DOHH2 (cell line): ENCODE results near the gene PPP2CA.

Source experiments
- H3F3A ChIP-seq: fragments of 200-600 bp; sonication (generic), shearing (Covaris generic); 2 replicates; pipeline ENCODE4 v1.6.0; 2016; ENCODE audit warnings: antibody characterized with exemption, mild to moderate bottlenecking; ENCODE audit not compliant: control insufficient read depth, insufficient read depth
- H3K27ac ChIP-seq: fragments of 200-600 bp; sonication (generic); 2 replicates; pipeline ENCODE4 v1.5.1; 2014; ENCODE audit warnings: low read depth, mild to moderate bottlenecking, low read length, moderate library complexity
- H3K27me3 ChIP-seq: fragments of 200-600 bp; sonication (generic); 2 replicates; pipeline ENCODE4 v1.6.1; 2014; ENCODE audit warnings: mild to moderate bottlenecking, low read length, mixed read lengths; ENCODE audit not compliant: control insufficient read depth
- H3K36me3 ChIP-seq: fragments of 200-600 bp; sonication (generic); 2 replicates; pipeline ENCODE4 v1.6.1; 2014; ENCODE audit warnings: mild to moderate bottlenecking, low read length, moderate library complexity, mixed read lengths; ENCODE audit not compliant: control insufficient read depth
- H3K4me1 ChIP-seq: fragments of 200-600 bp; sonication (generic); 2 replicates; pipeline ENCODE4 v1.6.1; 2014; ENCODE audit warnings: mild to moderate bottlenecking, low read length, mixed read lengths; ENCODE audit not compliant: control insufficient read depth
- H3K4me2 ChIP-seq: fragments of 200-600 bp; sonication (generic); 2 replicates; pipeline ENCODE4 v1.6.0; 2014; ENCODE audit warnings: mild to moderate bottlenecking, low read length, moderate library complexity
- H3K4me3 ChIP-seq: fragments of 200-600 bp; sonication (generic); 2 replicates; pipeline ENCODE4 v1.5.1; 2014; ENCODE audit warnings: mild to moderate bottlenecking, low read length, mixed read lengths
- H3K79me2 ChIP-seq: fragments of 200-600 bp; sonication (generic); 2 replicates; pipeline ENCODE4 v1.6.1; 2014; ENCODE audit warnings: mild to moderate bottlenecking, low read length, mixed read lengths; ENCODE audit not compliant: control insufficient read depth
- H3K9me2 ChIP-seq: fragments of 200-600 bp; sonication (generic); replicated peaks from 2 replicates; pipeline ENCODE4 v1.6.1; 2014; ENCODE audit warnings: mild to moderate bottlenecking, low read length, mixed read lengths; ENCODE audit not compliant: control insufficient read depth
- H3K9me3 ChIP-seq: fragments of 200-600 bp; sonication (generic); 2 replicates; pipeline ENCODE4 v1.6.1; 2014; ENCODE audit warnings: antibody characterized with exemption, low read length, mixed read lengths; ENCODE audit not compliant: control insufficient read depth, insufficient read depth
- H4K20me1 ChIP-seq: fragments of 200-600 bp; sonication (generic); 2 replicates; pipeline ENCODE4 v1.6.0; 2014; ENCODE audit warnings: low read depth, mild to moderate bottlenecking, antibody characterized with exemption, low read length, moderate library complexity; ENCODE audit not compliant: control insufficient read depth, insufficient read depth
- CTCF ChIP-seq: fragments of 200-600 bp; sonication (generic); IDR thresholded peaks from one replicate; pipeline ENCODE4 v1.5.1; 2014; ENCODE audit warnings: antibody characterized with exemption, mild to moderate bottlenecking, low read depth, low read length; ENCODE audit not compliant: poor library complexity, severe bottlenecking
- EZH2phosphoT487 ChIP-seq: fragments of 200-600 bp; sonication (generic); IDR thresholded peaks from 2 replicates; pipeline ENCODE4 v1.6.1; 2017; ENCODE audit warnings: borderline replicate concordance, mild to moderate bottlenecking, antibody characterized with exemption, low read length, moderate library complexity, mixed read lengths

Gene PPP2CA

GRCh38 chr5:134225780-134226440 is at the start of gene PPP2CA:
Gene PPP2CA, minus strand, starts transcription at chr5:134226073. Its CDS starts 212 bp downstream, at chr5:134225861.
- Histone ChIP-seq H3K79me2 (peaks cover 62% of the 10 kb centered on the region), H3K4me1 (peaks cover 44% of the 10 kb centered on the region)

GRCh38 chr5:134273642-134274395 is 47.9 kb upstream of the PPP2CA start:
- no peaks in the 10 kb centered on the region for H3F3A ChIP-seq
- peaks cover 6% of the 10 kb centered on the region; the same call in 1 of the 2 replicates for H3K9me3 ChIP-seq
- H3K4me1 ChIP-seq, result no peaks in the 10 kb centered on the region
- H4K20me1 ChIP-seq, result no peaks in the 10 kb centered on the region
- no peak overlapping the region for H3K27ac ChIP-seq
- TF ChIP-seq CTCF (no peak), EZH2phosphoT487 (no peak)
- no peaks in the 10 kb centered on the region for H3K36me3 ChIP-seq
- peaks cover 14% of the 10 kb centered on the region for H3K27me3 ChIP-seq
- H3K9me2 ChIP-seq, result no peaks in the 10 kb centered on the region
- no peak overlapping the region for H3K4me3 ChIP-seq
- H3K4me2 ChIP-seq, result no peak overlapping the region
- no peaks in the 10 kb centered on the region for H3K79me2 ChIP-seq

More at GRCh38 chr5:134225780-134226440, at the start of gene PPP2CA:
- Histone ChIP-seq H4K20me1 (peaks cover 35% of the 10 kb centered on the region; the same call in 1 of the 2 replicates), H3K27me3 (no peaks in the 10 kb centered on the region), H3K4me3 (peak within 1 kb of the TSS; percentile 97), H3K27ac (peak within 1 kb of the TSS; percentile 83), H3F3A (no peaks in the 10 kb centered on the region), H3K4me2 (peak within 1 kb of the TSS; percentile 83), H3K36me3 (peaks cover 48% of the 10 kb centered on the region), H3K9me2 (no peaks in the 10 kb centered on the region), H3K9me3 (no peaks in the 10 kb centered on the region)
- no peak for TF ChIP-seq CTCF
- no peak for TF ChIP-seq EZH2phosphoT487

- Histone ChIP-seq H3K36me3 (no peaks in the 10 kb centered on the region), H3K9me2 (no peaks in the 10 kb centered on the region), H3F3A (no peaks in the 10 kb centered on the region), H3K4me2 (no peak overlapping the region), H3K9me3 (peaks cover 6% of the 10 kb centered on the region; the same call in 1 of the 2 replicates), H3K4me3 (no peak overlapping the region), H3K27ac (no peak overlapping the region), H3K27me3 (peaks cover 12% of the 10 kb centered on the region), H3K79me2 (no peaks in the 10 kb centered on the region), H4K20me1 (no peaks in the 10 kb centered on the region), H3K4me1 (no peaks in the 10 kb centered on the region)
- no peak for TF ChIP-seq CTCF
- no peak for TF ChIP-seq EZH2phosphoT487
These were observed 45.2 kb upstream of the PPP2CA start for GRCh38 chr5:134271059-134271458.
